KMS-11 (cell line): ENCODE measurements around the gene PRH1.

Source experiments
- H2AFZ ChIP-seq: fragments of 200-600 bp; sonication (generic); 2 replicates; pipeline ENCODE4 v1.6.1; 2016; ENCODE audit warnings: antibody characterized with exemption, mixed run types, low read depth
- H3K27ac ChIP-seq: fragments of 200-600 bp; sonication (generic); 2 replicates; pipeline ENCODE4 v1.6.1; 2016; ENCODE audit warnings: mild to moderate bottlenecking, mixed run types
- H3K27me3 ChIP-seq: fragments of 200-600 bp; sonication (generic); 2 replicates; pipeline ENCODE4 v1.6.1; 2017; ENCODE audit warnings: mild to moderate bottlenecking, low read depth, mixed run types, moderate library complexity; ENCODE audit not compliant: insufficient read depth
- H3K36me3 ChIP-seq: fragments of 200-600 bp; sonication (generic); 2 replicates; pipeline ENCODE4 v1.6.1; 2017; ENCODE audit warnings: mild to moderate bottlenecking, mixed run types; ENCODE audit not compliant: insufficient read depth
- H3K4me1 ChIP-seq: fragments of 200-600 bp; sonication (generic); 2 replicates; pipeline ENCODE4 v1.6.1; 2016; ENCODE audit warnings: mild to moderate bottlenecking, low read depth, mixed run types; ENCODE audit not compliant: poor library complexity, severe bottlenecking
- H3K4me2 ChIP-seq: fragments of 200-600 bp; sonication (generic); 2 replicates; pipeline ENCODE4 v1.7.0; 2016; ENCODE audit warnings: mild to moderate bottlenecking, mixed run types
- H3K4me3 ChIP-seq: fragments of 200-600 bp; sonication (generic); IDR thresholded peaks from 2 replicates; pipeline ENCODE4 v1.6.1; 2017; ENCODE audit warnings: low read depth, low read length, mixed read lengths; ENCODE audit not compliant: insufficient read depth
- H3K79me2 ChIP-seq: fragments of 200-600 bp; sonication (generic); 2 replicates; pipeline ENCODE4 v1.6.1; 2016; ENCODE audit warnings: low read depth, mixed run types; ENCODE audit not compliant: insufficient read depth
- H3K9ac ChIP-seq: fragments of 200-600 bp; sonication (generic); 2 replicates; pipeline ENCODE4 v1.6.1; 2016; ENCODE audit warnings: mild to moderate bottlenecking, mixed run types
- H4K20me1 ChIP-seq: fragments of 200-600 bp; sonication (generic); 2 replicates; pipeline ENCODE4 v1.6.1; 2016; ENCODE audit warnings: mild to moderate bottlenecking, mixed run types; ENCODE audit not compliant: insufficient read depth
- TF ChIP-seq, protein P1 (sequence below): fragments of 200-600 bp; sonication (generic); conservative IDR thresholded peaks from 2 replicates; pipeline ENCODE4 v1.6.1; 2017; ENCODE audit warnings: low read depth, mild to moderate bottlenecking, antibody characterized with exemption, low read length, moderate library complexity, mixed read lengths

The PRH1 gene

DNA sequence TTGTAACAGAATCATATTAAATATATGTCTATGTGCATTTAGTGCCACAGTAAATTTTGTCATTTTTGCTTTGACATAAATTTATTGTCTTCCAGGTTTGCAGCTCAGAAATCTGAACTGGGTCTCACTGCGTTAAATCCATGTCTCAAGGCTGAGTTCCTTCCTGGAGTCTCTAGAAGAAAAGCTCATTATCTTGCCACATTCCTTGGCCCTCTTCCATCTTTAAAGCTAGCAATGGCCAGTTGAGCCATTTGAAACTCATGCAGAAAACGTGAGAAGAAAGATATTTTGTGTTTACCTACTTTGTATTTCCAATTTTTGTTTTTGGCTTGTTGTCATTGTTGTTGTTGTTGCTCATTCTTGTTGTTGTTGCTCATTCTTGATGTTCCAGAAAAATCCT lies 10.7 kb downstream of the PRH1 start:
- H3K4me2 ChIP-seq, result no peak overlapping the region
- H3K27me3 ChIP-seq, result no peaks in the 10 kb centered on the region

DNA sequence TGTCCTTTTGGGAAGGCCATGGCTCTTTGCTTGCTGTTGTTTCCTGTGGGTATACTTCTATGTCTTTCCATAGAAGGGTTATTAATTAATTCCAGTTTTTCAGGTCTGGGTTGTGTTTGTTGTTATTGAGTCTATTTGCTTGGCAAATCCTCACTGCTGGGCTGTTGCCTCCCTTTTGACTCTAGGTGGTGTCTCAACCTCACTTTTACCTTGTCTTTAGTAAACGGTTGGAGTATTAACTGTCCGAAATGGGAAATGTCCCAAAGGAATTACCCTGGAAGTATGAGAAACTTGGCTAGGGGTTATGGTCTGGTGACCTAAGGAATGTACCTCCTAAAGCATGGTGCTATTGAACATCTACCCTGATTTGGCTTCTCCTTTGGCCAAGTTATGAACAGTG lies 16.7 kb downstream of the PRH1 start:
- Histone ChIP-seq H4K20me1 (no peaks in the 10 kb centered on the region), H3K4me2 (no peak overlapping the region), H3K27me3 (no peaks in the 10 kb centered on the region), H3K4me1 (no peaks in the 10 kb centered on the region), H3K79me2 (no peaks in the 10 kb centered on the region), H3K36me3 (no peaks in the 10 kb centered on the region), H3K27ac (no peak overlapping the region), H3K9ac (no peak overlapping the region), H3K4me3 (no peak overlapping the region), H2AFZ (no peak overlapping the region)
- TF ChIP-seq, protein P1, sequence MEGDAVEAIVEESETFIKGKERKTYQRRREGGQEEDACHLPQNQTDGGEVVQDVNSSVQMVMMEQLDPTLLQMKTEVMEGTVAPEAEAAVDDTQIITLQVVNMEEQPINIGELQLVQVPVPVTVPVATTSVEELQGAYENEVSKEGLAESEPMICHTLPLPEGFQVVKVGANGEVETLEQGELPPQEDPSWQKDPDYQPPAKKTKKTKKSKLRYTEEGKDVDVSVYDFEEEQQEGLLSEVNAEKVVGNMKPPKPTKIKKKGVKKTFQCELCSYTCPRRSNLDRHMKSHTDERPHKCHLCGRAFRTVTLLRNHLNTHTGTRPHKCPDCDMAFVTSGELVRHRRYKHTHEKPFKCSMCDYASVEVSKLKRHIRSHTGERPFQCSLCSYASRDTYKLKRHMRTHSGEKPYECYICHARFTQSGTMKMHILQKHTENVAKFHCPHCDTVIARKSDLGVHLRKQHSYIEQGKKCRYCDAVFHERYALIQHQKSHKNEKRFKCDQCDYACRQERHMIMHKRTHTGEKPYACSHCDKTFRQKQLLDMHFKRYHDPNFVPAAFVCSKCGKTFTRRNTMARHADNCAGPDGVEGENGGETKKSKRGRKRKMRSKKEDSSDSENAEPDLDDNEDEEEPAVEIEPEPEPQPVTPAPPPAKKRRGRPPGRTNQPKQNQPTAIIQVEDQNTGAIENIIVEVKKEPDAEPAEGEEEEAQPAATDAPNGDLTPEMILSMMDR, result no peak

More for the DNA sequence above, 10.7 kb downstream of the PRH1 start:
- Histone ChIP-seq H3K27ac (no peak overlapping the region), H3K4me3 (no peak overlapping the region), H3K36me3 (no peaks in the 10 kb centered on the region), H3K9ac (no peak overlapping the region), H4K20me1 (no peaks in the 10 kb centered on the region), H2AFZ (no peak overlapping the region), H3K79me2 (no peaks in the 10 kb centered on the region), H3K4me1 (no peaks in the 10 kb centered on the region)
- TF ChIP-seq, protein P1, result no peak

DNA sequence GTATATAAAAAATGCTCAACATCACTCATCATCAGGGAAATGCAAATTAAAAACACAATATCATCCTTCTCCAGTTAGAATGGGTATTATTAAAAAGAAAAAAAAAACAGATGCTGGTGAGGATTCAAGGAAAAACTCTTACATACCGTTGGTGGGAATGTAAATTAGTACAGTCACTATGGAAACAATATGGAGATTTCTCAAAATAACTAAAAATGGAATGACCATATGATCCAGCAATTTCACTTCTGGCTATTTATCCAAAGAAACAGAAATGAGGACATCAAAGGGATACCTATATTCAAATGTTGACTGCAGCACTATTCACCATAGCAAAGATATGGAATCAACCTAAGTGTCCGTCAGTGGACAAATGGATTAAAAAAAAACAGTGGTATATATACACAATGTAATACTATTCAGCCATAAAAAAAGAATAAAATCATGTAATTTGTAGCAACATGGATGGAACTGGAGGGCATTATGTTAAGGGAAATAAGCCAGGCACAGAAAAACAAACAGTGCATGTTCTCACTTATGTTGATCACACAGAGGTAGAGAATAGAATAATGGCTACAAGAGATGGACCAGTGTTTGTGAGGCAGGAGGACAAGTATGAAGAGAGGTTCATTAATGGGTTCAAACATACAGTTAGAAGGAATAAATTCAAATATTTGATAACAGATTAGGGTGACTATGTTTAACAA lies 20.4 kb downstream of the PRH1 start:
- no peaks in the 10 kb centered on the region for H3K36me3 ChIP-seq
- H4K20me1 ChIP-seq, result no peaks in the 10 kb centered on the region
- H3K4me2 ChIP-seq, result no peak overlapping the region
- H3K9ac ChIP-seq, result no peak overlapping the region
- H3K79me2 ChIP-seq, result no peaks in the 10 kb centered on the region
- no peaks in the 10 kb centered on the region for H3K4me1 ChIP-seq
- H3K27ac ChIP-seq, result no peak overlapping the region
- H3K27me3 ChIP-seq, result no peaks in the 10 kb centered on the region
- TF ChIP-seq, protein P1, result no peak
- H3K4me3 ChIP-seq, result no peak overlapping the region
- no peak overlapping the region for H2AFZ ChIP-seq

DNA sequence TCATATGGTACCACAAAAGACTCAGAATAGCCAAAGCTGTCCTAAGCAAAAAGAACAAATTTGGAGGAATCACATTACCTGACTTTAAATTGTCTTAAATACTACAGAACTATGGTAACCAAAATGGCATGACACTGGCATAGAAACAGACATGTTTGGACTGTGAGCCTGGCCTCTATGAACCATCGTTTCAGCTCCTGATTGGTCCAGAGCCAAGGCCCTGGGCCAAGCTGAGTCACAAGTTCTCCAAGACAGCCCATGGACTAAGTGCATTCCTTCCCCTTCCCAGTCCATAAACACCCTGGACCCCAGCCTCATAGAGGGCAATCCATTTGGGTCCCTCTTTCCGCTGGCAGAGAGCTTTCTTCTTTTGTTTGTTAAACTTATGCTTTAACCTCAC lies 22.7 kb downstream of the PRH1 start:
- Histone ChIP-seq H3K9ac (no peak overlapping the region), H3K4me3 (no peak overlapping the region), H3K4me2 (no peak overlapping the region), H3K27ac (no peak overlapping the region), H3K79me2 (no peaks in the 10 kb centered on the region), H4K20me1 (no peaks in the 10 kb centered on the region), H2AFZ (no peak overlapping the region), H3K27me3 (no peaks in the 10 kb centered on the region), H3K4me1 (no peaks in the 10 kb centered on the region), H3K36me3 (no peaks in the 10 kb centered on the region)
- TF ChIP-seq, protein P1, result no peak
